ENCODE results near the gene RCOR3.
"Not testable (repeated sequence)": the region's sequence is repeated elsewhere in the genome, so short reads cannot be mapped to it uniquely, and the experiment has no call there.

The RCOR3 gene

DNA sequence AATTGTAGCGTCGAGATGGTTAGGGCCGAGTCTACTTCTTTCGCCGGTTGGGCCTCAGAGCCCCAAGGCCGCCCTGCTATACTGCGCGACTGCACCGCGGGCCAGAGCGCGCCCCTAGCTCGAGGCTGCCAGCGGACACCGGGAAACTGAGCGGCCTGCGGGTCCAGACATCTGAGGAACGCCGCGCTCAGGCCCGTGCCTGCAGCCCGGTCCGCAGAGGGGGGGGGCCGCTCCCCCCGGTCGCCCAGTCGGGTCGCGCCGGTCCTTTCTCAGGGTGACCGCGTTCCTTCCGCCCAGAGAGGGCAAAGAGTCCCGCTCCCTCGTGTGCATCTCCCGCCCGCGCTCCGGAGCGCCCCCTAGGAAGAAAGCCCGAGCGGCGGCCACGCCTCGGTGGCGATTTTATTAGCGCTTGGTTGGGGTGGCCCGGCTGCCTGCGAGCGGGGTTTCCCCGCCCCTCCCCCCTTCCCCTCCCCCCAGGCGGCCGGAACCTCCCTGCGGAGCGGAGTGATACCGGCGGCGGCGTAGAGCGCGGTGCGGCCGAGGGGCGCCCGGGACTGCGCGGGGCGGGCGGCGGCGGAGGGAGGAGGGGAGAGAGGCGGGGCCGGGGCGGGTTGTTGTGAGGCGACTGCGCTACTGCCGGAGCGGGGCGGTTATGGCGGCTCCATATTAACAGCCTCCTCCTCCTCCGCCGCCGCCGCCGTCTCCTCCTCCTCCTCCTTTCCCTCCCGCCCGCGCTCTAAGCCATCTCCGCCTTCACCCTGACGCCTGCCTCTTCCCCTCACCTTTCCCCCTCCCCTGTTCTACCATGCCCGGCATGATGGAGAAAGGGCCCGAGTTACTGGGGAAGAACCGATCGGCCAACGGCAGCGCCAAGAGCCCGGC is at the start of gene RCOR3:
RCOR3 (plus strand) TSS at position 611 of the 882 bp plus-strand sequence; CDS start at position 806, 195 bp downstream.
- peak; percentile 96 for DNase-seq

DNA sequence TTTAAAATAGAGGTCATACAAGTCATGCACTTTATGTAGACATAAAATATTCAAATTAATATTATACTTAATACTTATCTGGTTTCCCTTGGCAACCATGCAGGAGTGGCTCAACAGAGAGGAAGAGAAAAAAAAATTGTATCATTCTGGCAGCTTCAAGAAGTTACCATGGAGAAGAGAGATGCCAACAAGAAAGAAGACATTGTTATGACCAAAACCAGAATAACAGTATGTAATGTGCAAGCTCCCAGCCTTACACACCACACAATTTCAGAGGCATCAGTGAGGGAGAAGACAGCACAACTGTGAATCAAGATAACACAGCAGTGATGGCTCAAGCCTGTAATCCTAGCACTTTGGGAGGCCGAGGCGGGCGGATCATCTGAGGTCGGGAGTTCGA is 49.1 kb upstream of the RCOR3 start:
- DNase-seq, result no peak

DNA sequence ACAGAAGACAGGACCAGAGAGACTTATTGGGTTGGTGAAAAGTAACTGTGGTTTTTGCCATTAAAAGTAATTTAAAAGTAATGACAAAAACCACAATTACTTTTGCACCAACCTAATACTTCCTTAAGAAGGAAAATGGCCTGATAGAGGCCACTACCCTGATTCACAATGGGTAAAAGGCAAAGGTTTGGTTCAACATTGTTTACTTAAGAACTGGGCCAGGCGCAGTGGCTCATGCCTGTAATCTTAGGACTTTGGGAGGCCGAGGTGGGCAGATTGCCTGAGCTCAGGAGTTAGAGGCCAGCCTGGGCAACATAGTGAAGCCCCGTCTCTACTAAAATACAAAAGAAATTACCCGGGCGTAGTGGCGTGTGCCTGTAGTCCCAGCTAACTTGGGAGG is 48.2 kb upstream of the RCOR3 start:
- no peak for DNase-seq

DNA sequence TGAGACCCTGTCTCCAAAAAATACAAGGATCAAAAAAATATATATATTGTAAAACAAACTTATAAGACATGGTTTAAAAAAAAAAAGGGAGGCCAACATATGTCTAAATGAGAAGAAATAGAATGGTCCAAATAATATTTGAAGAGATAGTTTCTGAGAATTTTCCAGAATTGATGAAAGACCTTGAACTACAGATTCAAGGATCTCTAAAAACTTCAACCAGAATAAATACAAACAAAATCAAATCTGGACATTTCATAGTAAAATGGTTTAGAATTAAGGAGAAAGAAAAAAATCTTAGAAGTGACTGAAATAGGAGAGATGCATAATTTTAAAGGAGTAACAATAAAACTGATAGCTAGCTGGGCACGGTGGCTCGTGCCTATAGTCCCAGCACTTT is 45.5 kb upstream of the RCOR3 start:
- no peak for DNase-seq

- DNase-seq, result no peak
Measured at GRCh38 chr1:211215577-211215976, 43.6 kb upstream of the RCOR3 start.

DNA sequence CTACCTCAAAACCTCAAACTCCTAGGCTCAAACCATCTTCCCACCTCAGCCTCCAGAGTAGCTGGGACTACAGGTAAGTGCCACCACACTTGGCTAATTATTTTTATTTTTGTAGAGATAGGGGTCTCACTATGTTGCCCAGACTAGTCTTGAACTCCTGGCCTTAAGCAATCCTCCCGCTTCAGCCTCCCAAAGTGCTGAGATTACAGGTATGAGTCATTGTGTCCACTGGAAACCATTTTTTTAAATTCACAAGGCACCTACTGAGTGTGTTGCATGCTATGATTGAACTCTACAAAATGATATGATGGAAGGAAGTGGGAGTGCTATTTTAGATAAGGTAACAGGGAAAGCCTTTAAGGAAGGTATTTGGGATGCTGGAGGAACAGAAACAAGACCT is 41.8 kb upstream of the RCOR3 start:
- DNase-seq, result no peak

- DNase-seq, result peak; percentile 1
Measured at GRCh38 chr1:211222469-211223234, 36.5 kb upstream of the RCOR3 start.

DNA sequence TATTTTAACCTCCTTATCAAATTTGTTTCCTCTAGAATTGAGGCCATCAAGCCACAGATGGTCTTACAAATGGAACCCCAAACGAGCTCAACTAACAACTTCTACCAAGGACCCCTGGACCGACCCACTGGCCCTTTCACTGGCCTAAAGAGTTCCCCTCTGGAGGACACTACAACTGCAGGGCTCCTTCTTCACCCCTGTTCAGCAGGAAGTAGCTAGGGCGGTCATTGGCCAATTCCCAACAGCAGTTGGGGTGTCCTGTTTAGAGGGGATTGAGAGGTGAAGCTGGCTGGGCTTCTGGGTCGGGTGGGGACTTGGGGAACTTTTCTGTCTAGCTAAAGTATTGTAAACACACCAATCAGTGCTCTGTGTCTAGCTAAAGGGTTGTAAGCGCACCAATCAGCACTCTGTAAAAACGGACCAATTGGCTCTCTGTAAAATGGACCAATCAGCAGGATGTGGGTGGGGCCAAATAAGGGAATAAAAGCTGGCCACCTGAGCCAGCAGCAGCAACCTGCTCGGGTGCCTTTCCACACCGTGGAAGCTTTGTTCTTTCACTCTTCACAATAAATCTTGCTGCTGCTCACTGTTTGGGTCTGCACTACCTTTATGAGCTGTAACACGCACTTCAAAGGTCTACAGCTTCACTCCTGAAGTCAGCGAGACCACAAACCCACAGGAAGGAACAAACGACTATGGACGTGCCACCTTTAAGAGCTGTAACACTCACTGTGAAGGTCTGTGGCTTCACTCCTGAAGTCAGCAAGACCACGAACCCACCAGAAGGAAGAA is 30.4 kb upstream of the RCOR3 start:
- DNase-seq, result peak; percentile 17

- no peak for DNase-seq
Measured at GRCh38 chr1:211229365-211229759, 29.8 kb upstream of the RCOR3 start.

DNA sequence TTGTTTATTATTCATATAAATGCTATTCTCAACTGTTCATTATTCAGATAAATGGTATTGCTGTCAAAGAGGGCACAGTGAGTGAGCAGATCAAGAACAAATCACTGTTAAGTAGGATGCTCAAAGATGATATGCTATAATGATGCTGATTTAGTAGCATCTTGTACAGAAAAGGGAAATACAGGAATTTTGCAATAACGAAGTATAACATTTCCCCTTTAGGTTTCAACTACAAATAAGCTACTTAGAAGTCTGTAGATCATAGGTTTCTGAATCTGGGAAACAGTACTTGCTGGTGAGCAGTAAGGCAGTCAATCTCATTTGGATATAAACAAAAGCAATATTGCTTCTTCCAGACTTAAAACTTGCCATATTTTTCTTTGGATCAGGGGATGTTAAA is 27.3 kb upstream of the RCOR3 start:
- peak; percentile 41 for DNase-seq

DNA sequence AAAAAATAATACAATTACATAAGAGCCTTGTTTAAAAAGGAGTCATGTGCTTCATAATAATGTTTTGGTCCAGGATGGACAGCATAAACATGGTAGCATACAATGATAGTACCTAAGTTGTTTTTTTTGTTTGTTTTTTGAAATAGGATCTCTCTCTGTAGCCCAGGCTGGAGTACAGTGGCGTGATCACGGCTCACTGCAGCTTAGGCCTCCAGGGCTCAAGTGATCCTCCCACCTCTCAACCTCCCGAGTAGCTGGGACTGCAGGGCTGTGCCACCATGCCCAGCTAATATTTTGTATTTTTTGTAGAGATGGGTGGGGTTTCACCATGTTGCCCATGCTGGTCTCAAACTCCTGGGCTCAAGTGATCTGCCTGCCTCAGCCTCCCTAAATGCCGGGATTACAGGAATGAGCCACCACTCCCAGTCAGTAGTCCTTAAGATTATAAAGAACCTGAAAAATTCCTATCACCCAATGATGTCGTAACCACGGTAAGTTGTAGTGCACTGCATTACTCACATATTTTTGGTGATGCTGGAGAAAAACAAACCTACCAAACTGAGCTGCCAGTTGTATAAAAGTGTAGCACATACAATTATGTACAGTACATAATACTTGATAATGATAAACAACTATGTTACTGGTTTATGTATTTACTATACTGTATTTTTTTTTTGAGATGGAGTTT is 22.4 kb upstream of the RCOR3 start:
- no peak for DNase-seq

GRCh38 chr1:211237579-211237978 is 21.6 kb upstream of the RCOR3 start:
- no peak for DNase-seq

DNA sequence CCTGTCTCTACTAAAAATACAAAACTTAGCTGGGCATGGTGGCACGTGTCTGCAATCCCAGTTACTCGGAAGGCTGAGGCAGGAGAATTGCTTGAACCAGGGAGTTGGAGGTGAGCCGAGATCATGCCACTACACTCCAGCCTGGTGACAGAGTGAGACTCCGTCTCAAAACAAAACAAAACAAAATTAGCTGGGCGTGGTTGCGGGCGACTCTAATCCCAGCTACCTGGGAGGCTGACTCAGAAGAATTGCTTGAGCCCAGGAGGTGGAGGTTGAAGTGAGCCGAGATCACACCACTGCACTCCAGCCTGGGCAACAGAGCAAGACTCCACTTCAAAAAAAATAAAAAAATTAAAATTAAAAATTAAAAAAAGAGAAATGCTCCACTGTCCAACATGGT is 18.6 kb upstream of the RCOR3 start:
- not testable (repeated sequence) for DNase-seq

- DNase-seq, result no peak
Measured at GRCh38 chr1:211241071-211241470, 18.1 kb upstream of the RCOR3 start.

- not testable (repeated sequence) for DNase-seq
Measured at GRCh38 chr1:211243639-211244038, 15.5 kb upstream of the RCOR3 start.

GRCh38 chr1:211246583-211246982 is 12.6 kb upstream of the RCOR3 start:
- DNase-seq, result not testable (repeated sequence)

DNA sequence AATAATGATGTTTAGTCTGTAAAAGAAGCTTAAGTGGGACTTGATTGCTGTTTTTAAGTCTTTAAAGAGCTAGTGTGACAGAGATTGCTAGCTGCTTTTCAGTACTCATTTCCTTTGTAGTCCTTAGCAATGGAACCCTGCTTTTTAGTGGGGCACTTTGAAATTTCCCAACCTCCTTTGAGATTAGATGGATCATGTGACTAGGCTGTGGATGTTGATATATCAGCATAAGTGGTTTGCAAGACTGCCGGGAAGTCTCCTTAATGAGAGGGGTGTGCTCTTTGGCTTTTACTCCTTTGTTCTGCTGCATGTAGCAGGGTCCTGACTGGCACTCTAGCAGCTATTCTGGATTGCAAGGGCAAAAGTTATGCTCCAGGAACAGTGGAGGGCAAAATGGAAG is 11.2 kb upstream of the RCOR3 start:
- peak; percentile 59 for DNase-seq

- DNase-seq, result not testable (repeated sequence)
Measured at GRCh38 chr1:211249611-211250010, 9.6 kb upstream of the RCOR3 start.

- no peak for DNase-seq
Measured at GRCh38 chr1:211257826-211258225, 1.3 kb upstream of the RCOR3 start.

GRCh38 chr1:211258310-211258755 is 833 bp upstream of the RCOR3 start:
- DNase-seq, result peak; percentile 95

GRCh38 chr1:211259638-211260126 is 516 bp downstream of the RCOR3 start:
- peak; percentile 90 for DNase-seq
